Hematopoietic multipotent progenitor cell treated with erythropoietin and hydrocortisone succinate and interleukin-3 and kit ligand, for 8 days (in vitro differentiated cells): ENCODE data around the gene HDAC8.
"Not testable (repeated sequence)": the region's sequence is repeated elsewhere in the genome, so short reads cannot be mapped to it uniquely, and the experiment has no call there.

Source experiments
- DNase-seq: peaks from one replicate; pipeline ENCODE4 v3.0.0-alpha.2; 2015

HDAC8 gene

GRCh38 chrX:72449034-72449433, 123.6 kb downstream of the HDAC8 start:
- not testable (repeated sequence) for DNase-seq

GRCh38 chrX:72440764-72441163, 131.9 kb downstream of the HDAC8 start:
- DNase-seq = not testable (repeated sequence)

- DNase-seq = no peak
Observed at GRCh38 chrX:72436010-72436409, 136.6 kb downstream of the HDAC8 start.

- peak; percentile 15 for DNase-seq
Observed at GRCh38 chrX:72430405-72430968, 142.2 kb downstream of the HDAC8 start.

- DNase-seq = no peak
Observed at GRCh38 chrX:72421797-72422196, 150.8 kb downstream of the HDAC8 start.

- no peak for DNase-seq
Observed at GRCh38 chrX:72409993-72410392, 162.7 kb downstream of the HDAC8 start.

GRCh38 chrX:72408885-72409284, 163.8 kb downstream of the HDAC8 start:
- no peak for DNase-seq

- peak; percentile 11 for DNase-seq
Observed at GRCh38 chrX:72405136-72405535, 167.5 kb downstream of the HDAC8 start.

- no peak for DNase-seq
Observed at GRCh38 chrX:72402614-72403013, 170.0 kb downstream of the HDAC8 start.

- no peak for DNase-seq
Observed at GRCh38 chrX:72399816-72400215, 172.8 kb downstream of the HDAC8 start.

- no peak for DNase-seq
Observed at GRCh38 chrX:72396117-72396516, 176.5 kb downstream of the HDAC8 start.

GRCh38 chrX:72395237-72395636, 177.4 kb downstream of the HDAC8 start:
- no peak for DNase-seq

GRCh38 chrX:72394518-72395170, 178.0 kb downstream of the HDAC8 start:
- DNase-seq = no peak

- DNase-seq = no peak
Observed at GRCh38 chrX:72393836-72394517, 178.7 kb downstream of the HDAC8 start.

- no peak for DNase-seq
Observed at GRCh38 chrX:72392816-72393800, 179.5 kb downstream of the HDAC8 start.

GRCh38 chrX:72392042-72392441, 180.6 kb downstream of the HDAC8 start:
- DNase-seq = no peak

GRCh38 chrX:72387247-72387646, 185.4 kb downstream of the HDAC8 start:
- DNase-seq = no peak

- DNase-seq = peak; percentile 13
Observed at GRCh38 chrX:72382202-72382595, 190.4 kb downstream of the HDAC8 start.

- no peak for DNase-seq
Observed at GRCh38 chrX:72381439-72382201, 191.0 kb downstream of the HDAC8 start.

GRCh38 chrX:72376124-72376523, 196.5 kb downstream of the HDAC8 start:
- no peak for DNase-seq

GRCh38 chrX:72373136-72373535, 199.5 kb downstream of the HDAC8 start:
- DNase-seq = no peak

- DNase-seq = no peak
Observed at GRCh38 chrX:72372735-72373134, 199.9 kb downstream of the HDAC8 start.
